GM12801 (cell line): ENCODE results near the gene STK4.

Source experiments
- TF ChIP-seq, protein P1 (sequence below): IDR thresholded peaks from one replicate; pipeline ENCODE4 v1.5.1; 2011; ENCODE audit warnings: control low read depth; ENCODE audit not compliant: insufficient read length; ENCODE audit errors: extremely low read depth

The STK4 gene

DNA sequence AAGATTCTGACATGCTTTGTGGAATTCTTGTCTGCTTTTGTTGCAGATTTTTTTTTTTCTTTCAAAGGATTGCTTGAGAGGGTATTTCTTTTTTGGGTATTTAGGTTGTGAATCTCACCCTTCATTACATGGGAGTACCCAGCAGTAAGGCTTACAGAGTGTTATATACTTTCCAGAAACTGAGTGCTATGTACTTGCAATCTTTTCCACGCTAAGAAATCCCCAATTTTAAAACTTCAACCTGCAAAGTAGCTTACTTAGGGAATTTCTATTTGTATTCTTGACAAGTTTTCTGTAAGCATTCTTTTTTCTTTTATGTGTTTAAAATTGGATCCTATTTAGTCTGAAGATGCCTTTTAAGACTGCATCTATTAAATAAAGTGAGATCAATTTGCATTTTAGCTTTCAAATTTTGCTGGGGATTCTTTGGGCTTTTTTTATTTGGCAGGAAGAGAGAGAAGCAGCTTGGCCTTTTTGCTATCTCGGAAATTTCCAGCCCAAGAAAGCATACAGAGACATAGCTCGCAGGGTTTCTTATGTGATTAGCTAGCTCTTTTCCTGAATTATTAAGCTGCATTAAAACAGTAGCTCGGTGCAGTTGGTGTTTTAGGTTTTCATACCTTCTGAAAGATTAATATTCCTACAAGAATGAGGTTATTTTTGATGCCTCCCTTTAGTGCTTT is 92.0 kb downstream of the STK4 start:
- TF ChIP-seq, protein P1, sequence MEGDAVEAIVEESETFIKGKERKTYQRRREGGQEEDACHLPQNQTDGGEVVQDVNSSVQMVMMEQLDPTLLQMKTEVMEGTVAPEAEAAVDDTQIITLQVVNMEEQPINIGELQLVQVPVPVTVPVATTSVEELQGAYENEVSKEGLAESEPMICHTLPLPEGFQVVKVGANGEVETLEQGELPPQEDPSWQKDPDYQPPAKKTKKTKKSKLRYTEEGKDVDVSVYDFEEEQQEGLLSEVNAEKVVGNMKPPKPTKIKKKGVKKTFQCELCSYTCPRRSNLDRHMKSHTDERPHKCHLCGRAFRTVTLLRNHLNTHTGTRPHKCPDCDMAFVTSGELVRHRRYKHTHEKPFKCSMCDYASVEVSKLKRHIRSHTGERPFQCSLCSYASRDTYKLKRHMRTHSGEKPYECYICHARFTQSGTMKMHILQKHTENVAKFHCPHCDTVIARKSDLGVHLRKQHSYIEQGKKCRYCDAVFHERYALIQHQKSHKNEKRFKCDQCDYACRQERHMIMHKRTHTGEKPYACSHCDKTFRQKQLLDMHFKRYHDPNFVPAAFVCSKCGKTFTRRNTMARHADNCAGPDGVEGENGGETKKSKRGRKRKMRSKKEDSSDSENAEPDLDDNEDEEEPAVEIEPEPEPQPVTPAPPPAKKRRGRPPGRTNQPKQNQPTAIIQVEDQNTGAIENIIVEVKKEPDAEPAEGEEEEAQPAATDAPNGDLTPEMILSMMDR = no peak

DNA sequence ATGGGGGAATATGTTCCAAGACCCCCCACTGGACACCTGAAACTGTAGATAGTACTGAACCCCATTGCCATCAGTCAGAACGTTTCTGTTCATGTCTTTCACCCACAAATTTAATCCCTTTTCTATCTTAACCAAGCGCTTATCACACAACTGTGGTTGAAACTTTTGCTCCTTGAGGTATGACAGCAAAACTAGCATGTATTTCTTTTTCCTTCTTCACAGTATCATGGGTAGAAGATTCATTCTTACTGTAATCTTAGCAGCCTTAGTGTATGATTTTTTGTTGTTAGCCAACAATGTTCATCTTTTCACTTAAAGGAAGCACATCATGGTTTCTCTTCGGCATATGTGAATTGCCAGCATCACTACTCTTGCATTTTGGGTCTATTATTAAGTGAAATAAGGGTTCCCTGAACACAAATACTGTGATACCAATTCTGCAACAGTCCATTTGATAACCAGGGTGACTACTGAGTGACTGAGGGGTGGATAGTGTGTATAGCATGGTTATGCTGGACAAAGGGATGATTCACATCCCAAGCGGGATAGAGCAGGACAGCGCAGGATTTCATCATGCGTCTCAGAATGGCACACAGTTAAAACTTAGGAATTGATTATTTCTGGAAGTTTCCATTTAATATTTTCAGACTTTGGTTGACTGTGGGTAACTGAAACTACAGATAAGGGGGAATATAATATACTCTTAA is 92.9 kb downstream of the STK4 start:
- TF ChIP-seq, protein P1 = no peak

DNA sequence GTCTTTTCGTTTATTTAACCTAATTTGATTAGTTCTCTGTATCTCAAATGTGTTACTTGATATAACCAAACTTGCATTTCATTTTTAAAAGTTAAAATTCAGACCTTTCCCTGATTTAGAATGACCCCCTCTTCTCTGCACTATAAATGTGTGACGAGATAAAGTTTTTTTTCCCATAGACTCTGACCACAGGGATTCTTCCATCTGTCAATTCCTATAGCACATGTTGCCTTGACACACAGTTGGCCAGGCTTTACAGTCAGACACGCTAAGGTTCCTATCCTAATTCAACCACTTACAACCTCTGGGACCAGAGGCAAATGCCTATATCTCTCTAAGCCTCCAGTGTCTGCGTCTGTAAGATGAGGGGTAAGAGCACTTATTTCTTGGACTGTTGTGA is 94.0 kb downstream of the STK4 start:
- TF ChIP-seq, protein P1 = no peak

DNA sequence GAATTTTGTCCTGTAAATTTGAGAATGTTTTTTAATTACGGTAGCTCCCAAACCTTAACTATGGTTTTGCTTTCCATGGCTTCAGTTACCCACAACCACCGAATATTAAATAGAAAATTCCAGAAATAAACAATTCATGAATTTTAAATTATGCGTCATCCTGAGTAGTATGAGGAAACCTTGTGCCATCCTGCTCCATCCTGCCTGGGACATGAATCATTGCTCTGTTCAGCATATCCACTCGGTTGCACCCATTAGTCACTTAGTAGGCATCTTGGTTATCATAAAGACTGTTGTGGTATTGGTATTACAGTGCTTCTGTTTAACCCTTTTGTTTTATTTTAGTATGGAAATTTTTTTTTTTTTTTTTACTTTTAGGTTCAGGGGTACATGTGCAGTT is 94.9 kb downstream of the STK4 start:
- TF ChIP-seq, protein P1 = no peak

DNA sequence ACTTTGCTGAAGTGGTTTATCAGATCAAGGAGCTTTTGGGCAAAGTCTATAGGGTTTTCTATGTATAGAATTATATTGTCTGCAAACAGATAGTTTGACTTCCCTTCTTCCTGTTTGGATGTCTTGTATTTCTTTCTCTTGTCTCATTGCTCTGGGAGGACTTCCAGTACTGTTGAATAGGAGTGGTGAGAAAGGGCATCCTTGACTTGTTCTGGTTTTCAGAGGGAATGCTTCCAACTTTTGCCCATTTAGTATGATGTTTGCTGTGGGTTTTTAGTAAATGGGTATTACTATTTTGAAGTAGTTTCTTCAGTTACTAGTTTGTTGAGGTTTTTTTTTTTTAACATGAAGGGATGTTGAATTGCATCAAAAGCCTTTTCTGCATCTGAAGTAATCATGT is 98.5 kb downstream of the STK4 start:
- TF ChIP-seq, protein P1 = no peak

DNA sequence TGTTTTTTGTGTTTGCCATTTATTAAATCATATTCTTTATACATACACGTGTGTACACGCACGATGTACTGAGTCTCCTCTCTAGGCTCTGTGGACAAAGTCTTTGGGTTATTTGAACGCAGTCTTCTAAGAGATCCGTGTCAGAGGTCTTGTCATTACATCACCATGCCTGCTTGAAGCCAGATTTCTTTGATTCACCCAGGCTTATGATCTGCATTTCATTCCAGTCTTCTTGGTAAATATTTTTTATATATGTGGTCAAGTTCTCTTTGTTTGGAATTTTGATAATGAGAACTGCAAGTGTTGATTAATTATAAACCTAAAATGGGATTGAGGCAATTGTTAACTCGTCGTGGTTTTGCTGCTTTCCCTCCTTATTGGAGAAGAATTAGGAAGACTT is 100.1 kb downstream of the STK4 start:
- TF ChIP-seq, protein P1 = no peak

DNA sequence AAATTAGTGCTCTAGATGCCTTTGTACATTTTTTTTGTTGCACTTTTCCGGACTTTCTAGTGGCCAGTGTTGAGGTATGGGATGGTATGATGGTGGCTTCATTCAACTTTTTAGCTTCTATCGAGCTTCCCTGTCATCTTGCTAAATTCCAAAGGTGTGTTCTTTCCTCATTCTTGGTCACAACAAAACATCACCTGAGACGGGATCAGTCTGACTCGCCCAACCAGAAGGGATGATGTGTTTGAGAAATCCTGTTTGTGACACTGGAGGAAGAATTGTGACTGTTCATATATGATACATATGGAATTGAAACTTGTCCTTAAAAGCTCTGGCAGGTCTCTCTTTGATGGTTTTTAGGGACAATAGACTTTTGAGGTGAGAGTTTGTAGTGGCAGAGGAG is 100.8 kb downstream of the STK4 start:
- TF ChIP-seq, protein P1 = no peak
